GM19035 (cell line): ENCODE data around the gene RANGRF.

Source experiments
- ATAC-seq: cut with Tn5 transposase; IDR thresholded peaks from one replicate; pipeline ENCODE4 v1.9.1; 2021; ENCODE audit not compliant: unreplicated experiment

RANGRF gene

DNA sequence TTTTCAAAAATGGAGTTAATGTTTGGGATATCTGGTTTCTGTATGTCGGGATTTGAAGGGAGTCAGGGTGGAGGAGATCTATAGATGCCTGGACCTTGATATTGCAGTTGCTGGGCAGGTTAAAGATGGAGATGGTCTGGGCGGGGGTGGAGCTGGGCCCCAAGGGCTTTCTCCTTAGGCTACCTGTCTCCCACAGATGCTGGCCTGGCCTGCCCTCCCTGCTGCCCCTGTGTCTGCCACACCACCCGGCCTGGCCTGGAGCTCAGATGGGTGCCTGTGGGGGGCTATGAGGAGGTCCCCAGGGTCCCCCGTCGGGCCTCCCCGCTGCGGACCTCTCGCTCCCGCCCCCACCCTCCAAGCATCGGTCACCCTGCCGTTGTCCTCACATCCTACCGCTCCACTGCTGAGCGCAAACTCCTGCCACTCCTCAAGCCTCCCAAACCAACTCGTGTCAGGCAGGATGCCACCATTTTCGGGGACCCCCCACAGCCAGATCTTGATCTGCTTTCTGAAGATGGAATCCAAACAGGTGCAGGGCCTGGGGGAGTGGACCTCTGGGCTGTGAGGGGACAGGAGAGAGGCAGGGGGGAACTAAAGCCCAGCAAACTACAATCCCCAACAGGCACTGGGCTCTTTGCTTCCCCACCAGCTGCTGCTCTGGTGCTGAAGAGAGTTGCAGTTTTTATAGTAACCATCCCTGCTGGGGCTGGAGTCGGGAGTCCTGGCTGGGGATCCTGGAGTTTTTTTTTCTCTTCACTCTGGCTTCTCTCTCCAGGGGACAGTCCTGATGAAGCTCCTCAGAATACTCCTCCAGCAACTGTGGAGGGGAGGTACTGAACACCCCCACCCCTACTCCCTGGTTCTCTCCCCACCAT, 24.5 kb downstream of the RANGRF start:
- ATAC-seq = no peak

DNA sequence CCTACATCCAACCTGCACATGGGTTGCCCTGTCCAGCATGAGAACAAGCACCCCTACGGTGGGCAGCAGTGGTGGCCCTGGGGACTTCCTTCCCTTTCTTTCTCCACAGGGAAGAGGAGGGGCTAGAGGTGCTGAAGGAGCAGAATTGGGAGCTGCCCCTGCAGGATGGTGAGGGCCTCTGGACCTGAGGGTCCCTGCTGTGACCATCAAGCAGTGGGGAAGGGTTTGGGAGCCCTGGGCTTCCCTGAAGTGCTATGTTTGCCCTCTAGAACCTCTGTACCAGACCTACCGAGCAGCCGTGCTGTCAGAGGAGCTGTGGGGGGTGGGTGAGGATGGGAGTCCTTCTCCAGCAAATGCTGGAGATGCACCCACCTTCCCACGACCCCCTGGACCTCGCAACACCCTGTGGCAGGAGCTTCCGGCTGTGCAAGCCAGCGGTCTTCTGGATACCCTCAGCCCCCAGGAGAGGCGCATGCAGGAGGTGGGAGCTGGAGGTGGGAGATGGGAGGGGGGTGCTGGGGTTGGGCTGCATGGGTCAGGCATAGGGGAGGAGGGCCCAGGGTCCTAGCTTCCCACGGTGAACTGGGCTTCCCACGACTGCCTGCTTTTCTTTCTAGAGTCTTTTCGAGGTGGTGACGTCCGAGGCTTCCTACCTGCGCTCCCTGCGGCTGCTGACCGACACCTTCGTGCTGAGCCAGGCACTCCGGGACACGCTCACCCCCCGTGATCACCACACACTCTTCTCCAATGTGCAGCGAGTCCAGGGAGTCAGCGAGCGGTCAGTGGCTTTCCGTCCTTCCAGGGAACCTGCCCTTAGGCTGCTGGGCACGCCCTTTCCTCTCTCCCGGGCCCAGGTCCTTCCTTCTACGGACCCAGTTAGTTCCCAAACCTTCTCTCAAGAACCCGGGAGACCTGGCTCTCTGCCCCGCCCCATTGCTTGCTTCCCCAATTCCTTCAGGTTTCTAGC, 26.6 kb downstream of the RANGRF start:
- no peak for ATAC-seq

GRCh38 chr17:8315764-8316217, 27.3 kb downstream of the RANGRF start:
- no peak for ATAC-seq

- no peak for ATAC-seq
Observed at GRCh38 chr17:8318010-8318935, 29.8 kb downstream of the RANGRF start.

DNA sequence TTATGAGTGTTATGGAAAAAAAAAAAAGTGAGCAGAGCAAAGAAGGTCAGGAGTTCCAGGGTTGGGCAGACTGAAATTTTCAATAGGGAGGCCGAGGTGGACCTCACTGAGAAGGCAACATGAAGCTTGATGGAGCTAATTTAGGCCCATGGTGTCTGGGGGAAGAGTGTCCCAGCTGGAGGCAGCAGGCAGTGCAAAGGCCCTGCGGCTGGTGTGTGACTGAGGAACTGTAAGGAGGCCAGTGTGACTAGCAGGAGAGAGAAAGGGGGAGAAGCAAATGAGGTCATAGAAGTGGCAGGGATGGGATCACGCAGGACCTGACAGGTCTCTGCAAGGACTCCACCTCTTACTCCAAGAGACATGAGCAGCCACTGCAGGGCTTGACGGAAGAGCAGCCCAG, 31.8 kb downstream of the RANGRF start:
- no peak for ATAC-seq

DNA sequence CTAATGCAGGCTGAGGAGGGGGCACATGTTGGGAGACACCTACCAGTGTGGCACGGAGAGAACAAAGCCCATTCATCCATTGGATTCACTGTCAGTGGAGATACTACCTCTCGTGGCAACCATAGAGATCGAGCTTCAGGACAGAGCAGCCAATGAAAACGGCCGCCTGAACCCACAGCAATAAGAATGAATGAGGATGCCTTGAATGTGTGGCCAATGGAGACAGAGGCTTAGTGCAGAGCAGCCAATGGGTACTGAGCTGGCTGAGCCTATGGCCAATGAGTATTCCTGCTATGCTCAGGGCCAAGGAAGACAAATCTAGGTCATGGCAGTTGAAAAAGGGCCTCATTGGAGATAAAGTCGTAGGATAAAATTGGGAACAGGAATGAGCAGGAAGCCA, 32.5 kb downstream of the RANGRF start:
- no peak for ATAC-seq

- ATAC-seq = no peak
Observed at GRCh38 chr17:8322061-8322460, 33.6 kb downstream of the RANGRF start.

GRCh38 chr17:8324132-8324531, 35.7 kb downstream of the RANGRF start:
- no peak for ATAC-seq

DNA sequence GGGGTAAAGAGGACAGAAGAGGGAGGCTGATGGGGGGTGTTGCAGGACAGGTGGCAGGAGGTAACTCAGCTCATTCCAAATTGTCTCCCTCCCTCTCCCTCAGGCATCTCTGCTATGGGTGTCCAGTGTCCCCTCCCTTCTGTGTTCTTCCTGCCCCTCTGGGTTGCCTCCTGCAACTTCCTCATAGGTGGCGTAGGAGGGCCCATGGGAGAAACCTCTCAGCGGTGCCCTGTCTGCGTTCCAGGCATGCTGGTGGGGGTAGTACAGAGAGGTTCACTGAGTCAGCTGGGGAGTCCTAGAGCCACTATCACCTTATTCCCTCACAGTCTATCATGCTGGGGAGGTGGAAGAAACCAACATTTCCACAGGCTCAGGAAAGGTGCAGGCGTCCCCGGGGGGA, 36.5 kb downstream of the RANGRF start:
- ATAC-seq = no peak

- ATAC-seq = no peak
Observed at GRCh38 chr17:8326511-8327302, 38.2 kb downstream of the RANGRF start.

GRCh38 chr17:8327303-8327649, 38.8 kb downstream of the RANGRF start:
- no peak for ATAC-seq

- no peak for ATAC-seq
Observed at GRCh38 chr17:8332128-8332527, 43.7 kb downstream of the RANGRF start.

- ATAC-seq = no peak
Observed at GRCh38 chr17:8332688-8333087, 44.2 kb downstream of the RANGRF start.

DNA sequence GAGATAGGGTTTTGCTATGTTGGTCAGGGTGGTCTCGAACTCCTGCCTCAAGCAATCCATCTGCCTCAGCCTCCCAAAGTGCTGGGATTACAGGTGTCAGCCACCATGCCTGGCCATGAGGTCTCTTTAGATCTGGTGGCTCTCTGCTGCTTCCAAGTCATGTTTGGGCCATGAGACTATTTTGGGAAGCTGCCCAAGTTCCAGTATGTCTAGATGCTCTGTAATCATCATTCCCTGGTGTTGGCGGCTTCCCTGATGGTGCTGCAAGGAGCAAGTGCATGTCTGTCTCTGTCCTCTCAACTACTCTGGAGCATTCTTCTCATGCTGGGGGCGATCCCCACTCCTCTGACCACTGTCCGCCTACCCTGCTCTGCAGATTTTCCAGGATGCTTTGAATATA, 44.8 kb downstream of the RANGRF start:
- ATAC-seq = no peak

- no peak for ATAC-seq
Observed at GRCh38 chr17:8337802-8338752, 49.6 kb downstream of the RANGRF start.

DNA sequence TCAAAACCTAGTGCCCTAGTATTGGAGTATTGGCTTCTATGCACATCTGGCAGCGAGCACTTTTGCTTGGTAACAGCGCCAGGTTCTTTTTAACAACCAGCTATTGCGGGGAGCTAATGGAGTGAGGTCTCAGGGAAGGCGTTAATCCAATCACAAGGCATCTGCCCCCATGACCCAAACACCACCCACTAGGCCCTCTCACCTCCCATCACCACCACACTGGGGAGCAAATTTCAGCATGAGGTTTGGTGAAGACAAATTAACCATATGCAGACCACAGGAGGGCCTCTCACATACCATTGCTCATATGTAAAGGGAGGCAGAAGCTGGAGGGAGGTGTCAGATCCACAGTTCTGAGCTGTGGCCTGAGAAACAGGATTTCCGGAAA, 50.3 kb downstream of the RANGRF start:
- ATAC-seq = no peak

- ATAC-seq = no peak
Observed at GRCh38 chr17:8339540-8339939, 51.1 kb downstream of the RANGRF start, which contains the start of gene ODF4. ODF4 (plus strand) TSS chr17:8339840; CDS start chr17:8340052, 212 bp downstream.
